ENCODE measurements around the gene DCBLD2.

DNA sequence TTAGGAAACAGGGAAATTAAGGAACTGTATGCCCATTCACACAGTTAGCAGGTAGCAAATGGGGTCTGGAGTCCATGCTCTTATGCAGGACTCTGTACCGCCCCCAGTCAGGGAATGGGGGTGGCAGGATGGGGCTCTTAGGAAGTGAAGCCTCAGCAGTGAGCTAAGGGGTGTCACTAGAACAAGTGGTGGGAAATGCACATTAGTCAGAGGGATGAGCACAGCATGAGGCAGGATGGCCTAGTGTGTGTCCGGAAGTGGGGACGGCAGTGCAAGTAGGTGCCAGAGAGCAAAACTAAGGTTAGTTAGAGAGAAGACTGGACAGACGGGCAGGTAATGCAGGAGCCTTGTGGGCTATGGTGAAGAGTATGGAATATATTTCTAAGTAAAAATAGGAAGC lies 77.7 kb downstream of the DCBLD2 start:
- TF ChIP-seq CTCF (IDR thresholded peaks at IDR 0.05), result no peak
- TF ChIP-seq POLR2A (IDR thresholded peaks at IDR 0.05), result no peak

Measured in prostate gland (tissue), 2 donors.